GM23248 (cell line): ENCODE measurements around the gene GUCA1A.

Experiments used
- EZH2 ChIP-seq: fragments of 200-600 bp; sonication (generic); IDR thresholded peaks from 2 replicates; pipeline ENCODE4 v1.6.1; 2018; ENCODE audit warnings: antibody characterized with exemption, mild to moderate bottlenecking; ENCODE audit not compliant: insufficient read depth, poor library complexity, severe bottlenecking
- EZH2phosphoT487 ChIP-seq: fragments of 200-600 bp; sonication (generic); IDR thresholded peaks from 2 replicates; pipeline ENCODE4 v1.6.1; 2018; ENCODE audit warnings: antibody characterized with exemption, moderate library complexity, mild to moderate bottlenecking, low read depth; ENCODE audit not compliant: insufficient read depth

- TF ChIP-seq EZH2 (no peak), EZH2phosphoT487 (no peak)
Observed at GRCh38 chr6:42203183-42203582, 30.0 kb downstream of the GUCA1A start.
